Activated CD4-positive, alpha-beta T cell treated with anti-CD3 and anti-CD28 coated beads for 48 hours (primary cell): ENCODE data around the gene AAMDC.

Experiments used
- DNase-seq: peaks from one replicate; pipeline ENCODE4 v3.0.0-alpha.2; 2020

The AAMDC gene

DNA sequence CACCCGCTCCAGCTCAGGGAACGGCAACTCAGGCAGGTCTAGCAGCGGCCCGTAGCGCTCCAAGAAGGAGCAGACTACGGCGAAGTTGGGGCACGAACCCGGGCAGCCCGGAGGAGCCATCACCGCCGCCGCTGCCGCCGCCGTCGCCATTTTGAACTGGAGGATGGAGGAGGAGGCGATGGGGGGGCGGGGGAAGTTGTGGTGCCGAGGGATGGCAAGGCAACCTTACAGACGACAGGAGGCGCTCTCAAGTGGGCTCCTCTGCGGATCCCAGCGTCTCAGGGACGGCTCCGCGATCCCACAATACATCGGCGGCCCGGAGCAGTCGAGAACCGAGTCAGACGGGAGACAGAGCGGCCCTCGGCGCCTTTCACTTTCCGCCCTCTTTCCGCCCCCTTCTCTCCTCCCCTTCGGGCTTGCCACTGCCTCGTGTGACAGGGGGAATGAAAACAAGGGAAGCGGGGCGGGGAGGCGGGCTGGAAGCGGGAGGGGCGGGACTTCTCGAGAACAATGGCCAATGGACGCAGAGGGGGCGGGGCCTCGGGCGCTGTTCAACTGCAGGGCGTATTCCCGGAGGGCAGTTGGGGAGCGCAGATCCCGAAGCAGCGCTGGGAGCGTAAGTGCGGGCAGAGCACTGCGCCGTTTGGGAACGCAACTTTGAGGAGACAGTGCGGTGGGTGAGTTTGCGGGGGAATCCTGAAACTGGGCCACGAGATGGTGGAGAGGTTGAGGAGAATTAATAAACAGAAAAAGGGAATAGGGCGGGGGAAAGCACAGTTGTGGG is at the start of gene AAMDC, which contains the start of gene RSF1:
Gene AAMDC (plus strand): TSS at position 580 of the 784 bp plus-strand sequence. CDS start 21,353 bp downstream, outside the sequence.
Gene RSF1 (minus strand): TSS at position 158 of the 784 bp plus-strand sequence. CDS start 8 bp downstream, at position 150.
- peak; percentile 98 for DNase-seq

DNA sequence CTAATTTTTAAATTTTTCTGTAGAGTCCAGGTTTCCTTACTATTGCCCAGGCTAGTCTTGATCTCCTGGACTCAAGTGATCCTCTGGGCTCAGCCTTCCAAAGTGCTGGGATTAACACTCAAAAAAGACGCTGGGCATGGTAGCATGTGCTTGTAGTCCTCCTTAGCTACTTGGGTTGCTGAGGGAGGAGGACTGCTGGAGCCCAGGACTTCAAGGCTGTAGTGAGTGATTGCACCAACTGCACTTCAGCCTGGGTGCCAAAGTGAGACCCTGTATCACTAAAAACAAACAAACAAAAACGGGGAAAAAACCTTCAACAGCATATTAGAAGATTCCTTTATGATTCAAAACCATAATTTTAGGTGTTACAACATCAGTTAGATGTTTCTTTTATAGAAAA is 45.0 kb upstream of the AAMDC start:
- no peak for DNase-seq

DNA sequence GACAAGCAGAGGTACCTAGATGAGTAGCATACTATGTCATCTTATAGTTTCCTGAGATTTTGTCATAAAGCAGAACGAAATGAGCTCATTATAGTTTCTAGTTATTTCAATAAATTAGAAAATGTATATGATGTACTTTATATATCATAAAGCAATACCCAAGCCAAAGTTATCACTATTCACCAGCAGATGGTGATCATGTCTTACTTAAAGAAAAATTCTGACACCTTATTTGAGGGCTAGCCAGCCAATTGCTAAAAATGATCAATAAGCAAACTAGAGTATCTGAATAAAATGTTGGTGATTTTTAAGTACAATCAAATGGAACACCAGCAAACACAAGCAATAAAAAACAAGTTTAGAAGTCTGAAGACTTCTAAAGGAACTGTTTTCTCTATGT is 44.5 kb upstream of the AAMDC start:
- DNase-seq, result no peak

DNA sequence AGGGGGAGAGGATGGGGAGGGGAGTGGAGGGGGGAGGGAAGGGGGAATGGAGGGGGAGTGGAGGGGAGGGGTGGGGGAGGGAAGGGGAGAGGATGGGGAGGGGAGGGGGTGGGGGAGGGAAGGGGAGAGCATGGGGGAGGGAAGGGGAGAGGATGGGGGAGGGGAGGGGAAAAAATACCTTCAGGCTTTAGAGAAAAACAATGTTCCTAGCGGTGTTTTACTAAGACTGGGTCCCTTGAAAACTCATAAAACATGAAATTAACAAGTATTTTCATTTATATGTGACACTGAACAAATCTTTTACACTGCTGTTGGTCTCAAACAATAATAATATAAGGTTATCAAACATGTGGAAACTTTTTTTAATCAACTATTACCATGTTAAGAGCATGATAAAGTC is 42.8 kb upstream of the AAMDC start:
- DNase-seq, result no peak

DNA sequence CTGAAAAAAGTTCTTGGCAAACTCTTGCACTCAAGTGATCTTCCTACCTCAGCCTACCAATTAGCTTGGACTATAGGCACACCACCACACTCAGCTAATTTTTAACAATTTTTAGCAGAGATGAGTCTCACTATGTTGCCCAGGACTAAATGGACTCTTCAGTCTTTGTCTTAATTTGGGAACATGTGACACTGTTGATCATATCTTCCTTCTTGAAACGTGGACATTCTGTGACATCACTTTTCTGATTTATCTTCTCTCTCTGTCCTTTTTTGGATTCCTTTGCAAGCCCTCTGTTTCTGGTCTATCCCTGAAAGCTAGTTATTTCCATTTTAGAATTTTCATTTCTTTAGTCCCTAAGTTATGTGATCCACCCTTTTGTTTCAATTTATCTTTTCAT is 42.4 kb upstream of the AAMDC start:
- DNase-seq, result no peak

DNA sequence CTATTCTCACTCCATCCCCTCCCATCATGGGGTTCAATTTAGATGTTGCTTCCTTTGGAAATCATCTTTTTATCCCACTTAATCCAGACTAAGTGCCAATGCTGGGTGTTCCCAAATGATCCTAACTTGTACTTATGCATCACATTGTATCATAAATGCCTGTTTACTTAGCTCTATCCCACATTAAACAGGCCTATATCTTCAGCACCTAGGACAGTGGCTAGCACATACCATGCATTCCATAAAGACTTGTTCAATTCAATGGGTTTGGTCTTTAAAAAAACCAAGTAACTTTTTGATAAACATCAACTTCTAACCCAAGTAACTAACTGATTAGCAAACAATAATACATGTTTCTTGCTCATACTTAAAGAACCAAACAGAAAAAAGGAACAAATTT is 41.0 kb upstream of the AAMDC start:
- DNase-seq, result no peak

DNA sequence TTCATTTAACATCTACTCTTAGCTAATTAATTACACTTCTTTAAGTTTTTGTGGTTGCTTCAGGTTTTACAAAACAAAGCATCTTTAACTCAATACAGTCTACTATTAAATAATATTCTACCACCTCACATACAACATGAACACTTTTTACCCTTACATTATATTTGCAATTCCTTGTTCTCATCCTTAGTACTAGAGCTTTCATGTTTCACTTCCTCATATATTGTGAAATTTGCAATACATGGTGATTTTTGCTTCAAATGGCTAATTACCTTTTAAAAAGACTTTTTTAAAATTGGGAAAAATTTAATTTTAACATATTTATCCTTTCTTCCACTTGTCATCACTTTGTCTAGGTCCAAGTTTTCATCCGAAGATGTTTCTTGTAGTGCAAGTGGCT is 37.9 kb upstream of the AAMDC start:
- DNase-seq, result no peak

DNA sequence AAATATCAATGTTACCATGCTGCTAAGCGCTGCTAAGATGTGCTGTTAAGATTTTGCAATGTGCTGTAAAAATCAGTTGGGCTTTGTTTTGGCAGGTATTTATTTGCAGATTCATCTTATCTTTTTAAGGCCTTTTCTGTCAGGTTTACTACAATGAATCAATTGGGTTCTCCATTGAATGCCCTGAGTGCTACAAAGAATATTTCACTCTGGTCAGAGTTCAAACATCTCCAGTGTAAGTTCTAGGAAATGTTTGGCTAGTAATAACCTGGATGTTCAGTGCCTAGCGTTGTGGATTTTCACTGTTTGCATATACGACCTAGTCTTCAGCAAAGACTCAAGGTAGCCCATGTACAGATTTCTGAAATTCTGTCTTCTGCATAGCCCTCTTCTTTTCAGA is 36.4 kb upstream of the AAMDC start:
- no peak for DNase-seq

DNA sequence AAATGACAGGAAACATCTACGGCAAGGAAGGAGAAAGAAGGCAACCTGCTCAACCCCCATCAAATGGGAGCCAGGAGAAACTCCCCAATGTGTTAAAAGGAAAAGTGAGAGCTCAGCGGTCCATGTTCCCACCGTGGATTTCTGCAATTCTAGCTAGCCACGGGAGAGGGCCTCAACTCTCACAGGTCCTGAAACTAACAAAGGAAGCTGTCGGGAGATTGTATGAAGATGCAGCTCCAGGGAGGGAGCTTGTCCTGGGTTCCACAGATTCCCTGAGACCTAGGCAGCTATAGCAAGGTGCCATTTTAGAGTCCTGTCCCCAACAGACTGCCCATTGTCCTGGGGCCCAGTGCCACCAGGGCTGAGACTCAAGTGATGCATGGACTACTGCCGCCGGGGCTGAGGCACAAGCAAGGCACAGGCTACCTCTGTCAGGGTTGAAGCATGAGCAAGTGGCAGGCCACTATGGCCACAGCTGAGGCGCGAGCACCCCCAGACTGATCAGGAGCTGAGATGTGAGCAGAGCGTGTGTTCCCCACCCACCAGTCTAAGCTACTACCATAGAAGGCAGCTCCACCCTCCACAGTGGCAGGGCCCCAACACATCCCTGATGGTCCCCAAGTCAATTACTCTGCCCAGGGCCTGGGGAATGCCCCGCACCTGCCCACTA is 31.7 kb upstream of the AAMDC start:
- no peak for DNase-seq

DNA sequence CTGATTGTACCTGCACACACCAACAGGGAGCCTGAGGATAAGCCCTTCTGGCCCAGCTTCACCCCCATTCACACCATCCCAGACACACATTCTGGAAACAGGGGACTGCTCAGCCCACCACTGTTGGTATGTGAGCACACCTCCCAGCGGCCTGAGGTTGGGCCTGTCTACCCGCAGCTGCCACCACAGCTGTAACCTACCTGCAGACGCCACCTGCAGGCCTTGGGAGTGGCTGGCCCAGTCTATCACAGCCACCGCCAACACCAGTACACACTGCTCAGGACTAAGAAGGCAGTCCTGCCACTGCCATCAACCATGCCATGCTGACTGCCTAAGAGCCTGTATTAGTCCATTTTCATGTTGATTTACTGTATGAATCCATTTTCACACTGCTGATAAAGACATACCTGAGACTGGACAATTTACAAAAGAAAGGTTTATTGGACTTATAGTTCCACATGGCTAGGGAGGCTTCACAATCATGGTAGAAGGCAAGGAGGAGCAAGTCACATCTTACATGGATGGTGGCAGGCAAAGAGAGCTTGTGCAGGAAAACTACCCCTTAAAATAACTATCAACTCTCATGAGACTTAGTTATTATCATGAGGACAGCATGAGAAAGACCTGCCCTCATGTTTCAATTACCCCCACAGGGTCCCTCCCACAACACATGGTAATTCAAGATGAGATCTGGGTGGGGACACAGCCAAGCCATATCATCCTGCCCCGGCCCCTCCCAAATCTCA is 31.0 kb upstream of the AAMDC start:
- no peak for DNase-seq

DNA sequence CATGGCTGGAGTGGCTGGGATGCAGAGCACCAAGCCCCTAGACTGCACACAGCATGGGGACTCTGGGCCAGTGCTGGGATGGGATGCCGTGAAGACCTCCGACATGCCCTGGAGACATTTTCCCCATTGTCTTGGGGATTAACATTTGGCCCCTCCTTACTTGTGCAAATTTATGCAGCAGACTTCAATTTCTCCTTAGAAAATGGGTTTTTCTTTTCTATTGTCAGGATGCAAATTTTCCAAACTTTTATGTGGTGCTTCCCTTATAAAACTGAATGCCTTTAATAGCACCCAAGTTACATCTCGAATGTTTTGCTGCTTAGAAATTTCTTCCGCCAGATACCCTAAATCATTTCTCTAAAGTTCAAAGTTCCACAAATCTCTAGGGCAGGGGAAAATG is 29.6 kb upstream of the AAMDC start:
- DNase-seq, result no peak

DNA sequence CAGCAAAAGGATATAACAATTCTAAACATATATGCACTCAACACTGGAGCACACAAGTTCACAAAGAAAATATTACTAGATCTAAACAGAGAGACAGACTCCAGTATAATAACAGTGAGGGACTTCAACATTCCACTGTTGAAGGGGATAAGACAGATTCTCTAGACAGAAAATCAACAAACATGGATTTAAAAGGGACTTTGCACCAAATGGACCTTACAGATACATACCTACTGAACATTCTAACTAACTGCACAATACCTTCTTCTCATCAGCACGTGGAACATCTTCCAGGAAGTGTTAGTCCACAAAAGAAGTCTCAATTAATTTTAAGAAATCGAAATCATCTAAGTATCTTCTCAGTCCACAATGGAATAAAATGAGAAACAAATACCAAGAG is 27.0 kb upstream of the AAMDC start:
- DNase-seq, result no peak

DNA sequence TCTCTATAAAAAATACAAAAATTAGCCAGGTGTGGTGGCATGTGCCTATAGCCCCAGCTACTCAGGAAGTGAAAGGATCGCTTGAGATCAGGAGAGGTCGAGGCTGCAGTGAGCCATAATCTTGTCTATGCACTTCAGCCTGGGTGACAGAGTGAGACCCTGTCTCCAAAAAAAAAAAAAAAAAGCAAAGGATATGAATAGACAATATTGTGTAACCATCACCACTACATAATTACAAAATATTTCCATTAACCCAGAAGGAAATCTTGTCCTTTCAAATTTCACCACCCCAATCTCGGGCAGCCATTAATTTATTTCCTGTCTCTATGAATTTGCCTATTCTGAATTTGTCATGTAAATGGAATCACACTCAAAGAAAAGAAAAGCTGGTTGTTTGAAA is 21.6 kb upstream of the AAMDC start:
- no peak for DNase-seq

DNA sequence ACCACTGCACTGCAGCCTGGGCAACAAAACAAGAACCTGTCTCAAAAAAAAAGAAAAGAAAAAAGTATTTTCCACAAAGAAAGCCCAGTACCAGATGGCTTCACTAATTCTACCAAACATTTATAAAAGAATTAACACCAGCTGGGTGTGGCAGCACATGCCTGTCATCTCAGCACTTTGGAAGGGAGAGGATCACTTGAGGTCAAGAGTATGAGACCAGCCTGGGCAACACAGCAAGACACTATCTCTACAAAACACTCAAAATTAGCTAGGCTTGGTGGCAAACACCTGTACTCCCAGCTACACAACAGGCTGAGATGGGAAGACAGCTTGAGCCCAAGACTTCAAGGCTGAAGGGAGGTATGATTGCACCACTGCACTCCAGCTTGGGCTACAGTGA is 20.5 kb upstream of the AAMDC start:
- DNase-seq, result no peak

DNA sequence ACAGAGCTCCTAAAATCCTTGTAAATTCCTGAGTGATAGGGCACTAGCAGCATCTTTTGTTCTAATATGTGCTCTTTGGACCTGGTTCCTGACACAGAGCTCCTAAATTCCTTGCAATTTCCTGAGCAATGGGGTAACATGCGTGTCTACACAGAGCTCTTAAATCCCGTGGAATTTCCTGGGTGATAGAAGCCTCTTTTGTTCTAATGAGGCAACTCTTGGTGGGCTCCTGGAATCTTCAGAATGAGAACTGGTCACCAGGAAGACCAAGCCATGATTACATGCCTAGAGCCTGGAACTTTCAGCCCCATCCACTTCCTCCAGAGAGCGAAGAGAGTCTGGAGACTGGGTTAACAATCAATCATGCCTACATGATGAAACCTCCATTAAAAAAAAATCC is 19.5 kb upstream of the AAMDC start:
- DNase-seq, result no peak

DNA sequence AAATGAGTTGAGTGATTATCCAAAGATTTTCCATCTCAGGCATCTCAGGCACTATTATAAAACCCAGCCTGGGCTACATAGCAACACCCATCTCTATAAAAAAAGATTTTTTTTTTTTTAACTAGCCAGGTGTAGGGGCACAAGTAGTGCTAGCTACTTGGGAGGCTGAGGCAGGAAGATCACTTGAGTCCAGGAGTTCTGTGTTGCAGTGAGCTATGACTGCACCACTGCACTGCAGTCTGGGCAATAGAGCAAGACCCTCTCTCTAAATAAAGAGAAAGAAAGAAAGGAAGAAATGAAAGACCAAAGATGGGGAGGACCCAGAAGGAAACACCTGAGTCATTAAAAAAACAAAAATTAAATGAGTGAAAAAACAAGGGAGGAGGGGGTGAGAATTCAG is 14.5 kb upstream of the AAMDC start:
- no peak for DNase-seq

DNA sequence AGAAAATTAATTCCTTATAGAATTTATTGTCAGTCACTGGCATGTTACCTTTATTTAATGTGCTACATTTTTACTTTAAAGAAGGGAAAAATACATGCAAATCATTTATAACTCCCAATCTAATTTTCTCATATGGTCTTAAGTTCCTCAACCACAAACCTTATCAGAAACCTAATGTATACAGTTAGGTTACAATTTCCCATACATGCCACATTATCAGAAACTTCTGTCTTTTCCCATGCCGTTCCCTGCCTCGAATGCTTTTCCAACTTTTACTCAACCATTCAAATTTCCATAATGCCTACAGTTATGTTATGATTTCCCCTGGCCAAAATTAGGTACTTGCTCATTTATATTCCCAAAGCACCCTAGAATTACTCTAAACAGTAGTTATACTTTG is 14.0 kb upstream of the AAMDC start:
- no peak for DNase-seq

DNA sequence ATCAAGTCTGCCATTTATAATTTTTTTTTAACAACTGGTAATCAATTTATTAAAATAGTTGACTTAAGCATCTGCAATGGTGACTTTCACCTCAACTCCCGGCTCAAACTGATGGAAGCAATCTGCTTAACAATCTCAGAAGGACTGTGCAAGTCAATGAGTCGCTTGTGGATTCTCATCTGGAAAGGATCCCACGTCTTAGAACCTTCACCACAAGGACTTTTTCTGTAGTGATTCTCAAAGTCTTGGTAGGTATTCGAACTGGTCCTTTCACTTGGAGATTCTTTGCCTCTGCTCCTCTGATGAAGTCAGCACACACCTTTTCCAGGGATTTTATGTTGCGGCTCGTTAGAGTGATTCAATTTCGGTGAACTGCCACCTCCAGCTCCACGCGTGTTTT is 7.7 kb upstream of the AAMDC start:
- DNase-seq, result no peak

DNA sequence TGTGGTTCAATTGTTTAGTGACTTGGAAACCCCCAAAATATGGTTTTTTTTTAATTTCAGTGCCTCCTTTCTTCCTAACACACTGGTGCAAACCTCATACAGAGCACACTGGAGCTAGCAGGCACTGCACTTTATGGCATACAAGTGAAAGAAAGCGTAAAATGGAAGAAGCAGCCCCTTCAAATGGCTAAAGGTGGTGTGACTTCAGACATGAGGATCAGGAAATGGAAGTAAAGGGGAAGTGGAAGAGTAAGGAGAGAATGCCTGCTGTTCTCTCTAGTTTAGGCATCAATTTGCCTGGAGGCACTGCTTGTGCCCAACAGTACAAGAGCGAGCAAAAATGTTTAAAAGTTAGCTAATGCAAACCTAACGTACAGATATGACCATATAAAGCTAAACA is 6.1 kb upstream of the AAMDC start:
- no peak for DNase-seq

DNA sequence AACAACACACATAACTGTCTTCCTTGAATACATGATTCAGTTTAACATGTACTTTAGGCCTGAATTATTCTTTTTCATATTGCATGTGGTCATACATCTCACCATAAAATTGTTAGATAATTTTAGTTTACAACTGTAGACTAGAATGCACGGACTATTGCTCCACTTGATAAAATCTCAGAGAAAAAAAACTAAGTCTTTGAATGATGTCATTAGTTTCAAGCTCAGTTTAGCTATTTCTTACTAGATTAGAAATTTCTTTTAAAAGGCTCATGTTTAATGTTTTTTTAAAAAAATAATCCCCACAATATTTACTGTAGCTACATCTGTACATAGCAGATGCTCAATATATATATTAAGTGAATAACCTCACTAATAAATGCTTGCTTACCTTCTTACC is 5.5 kb upstream of the AAMDC start:
- DNase-seq, result no peak

DNA sequence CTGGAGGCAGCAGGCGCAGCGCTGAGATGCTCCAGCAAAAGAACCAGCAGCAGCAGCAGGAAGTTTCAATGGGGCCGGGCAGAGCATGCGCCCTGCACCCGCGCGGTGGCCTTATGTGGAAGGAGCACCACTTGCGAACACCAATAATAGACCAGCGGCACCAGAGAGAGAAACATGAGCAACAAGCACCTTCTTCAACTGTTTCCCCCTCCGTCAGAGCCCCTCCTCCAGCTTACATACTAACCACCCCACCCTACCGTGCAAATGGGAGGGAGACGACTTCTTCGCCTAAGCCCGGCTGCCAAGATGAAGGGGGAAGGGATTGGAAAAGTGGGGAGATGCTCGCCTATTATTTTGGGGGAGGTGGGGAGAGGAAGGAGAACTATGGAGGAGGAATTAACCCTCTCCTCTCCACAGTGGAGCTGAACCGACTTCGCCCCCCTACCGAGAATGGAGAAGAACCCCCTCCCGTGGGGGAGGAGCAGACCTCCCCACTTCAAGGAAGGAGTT is 1.5 kb upstream of the AAMDC start:
- peak; percentile 89 for DNase-seq

DNA sequence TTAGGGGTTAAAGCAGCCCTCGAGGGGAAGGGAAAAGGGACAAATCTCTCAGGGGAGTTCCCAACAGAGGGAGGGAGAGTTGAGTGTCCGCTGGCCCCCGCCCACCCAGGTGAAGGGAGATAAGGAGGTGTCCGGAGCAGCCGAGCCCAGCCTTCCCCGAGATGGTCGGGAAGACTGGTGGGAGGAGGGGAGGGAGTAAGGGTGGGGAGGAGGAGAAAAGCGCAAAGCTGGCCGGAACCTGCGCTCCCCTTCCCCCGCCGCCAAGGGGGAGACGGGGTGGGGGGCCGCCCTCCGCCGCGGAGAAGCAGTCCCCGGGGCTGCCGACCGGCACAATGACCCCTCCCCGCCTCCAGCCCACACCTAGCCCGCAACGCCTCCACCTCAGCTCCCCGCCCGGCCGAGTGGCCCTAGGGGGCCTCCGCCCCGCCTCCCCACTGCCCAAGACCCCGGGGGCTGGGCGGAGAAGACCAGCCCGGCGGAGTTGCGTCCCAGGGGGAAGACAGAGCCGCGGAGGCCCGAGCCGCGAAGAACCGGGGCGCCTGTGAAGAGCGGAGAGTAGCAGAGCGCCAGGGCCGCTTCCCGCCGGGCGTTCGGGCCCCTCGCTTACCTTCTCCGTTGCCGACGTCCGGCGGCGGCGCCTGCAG is 901 bp upstream of the AAMDC start:
- DNase-seq, result peak; percentile 49

DNA sequence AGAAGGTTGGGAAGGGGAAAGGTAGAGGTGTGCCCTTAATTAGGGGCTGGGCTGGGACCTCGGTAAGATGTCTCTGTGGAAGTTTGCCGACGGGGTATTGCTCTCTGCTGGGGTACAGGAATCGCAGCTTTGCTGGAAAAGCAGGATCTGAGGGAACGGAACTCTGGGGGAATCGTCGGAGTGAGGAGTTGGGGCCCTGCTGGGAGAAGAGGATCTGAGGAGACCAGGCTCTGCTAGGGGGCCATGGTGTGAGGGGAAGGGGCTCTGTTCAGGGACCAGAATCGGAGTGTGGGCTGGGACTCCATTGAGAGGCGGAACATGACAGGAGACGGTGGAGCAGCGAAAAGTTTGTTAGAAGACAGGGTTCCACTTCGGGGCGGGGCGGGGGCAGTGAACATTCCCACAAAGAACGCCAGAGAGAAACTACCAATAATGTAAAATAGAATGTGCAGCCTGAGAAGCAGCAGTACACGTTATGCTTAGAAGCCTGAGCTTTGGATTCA is 456 bp downstream of the AAMDC start:
- peak; percentile 16 for DNase-seq
